Transverse colon (tissue), 4 donors: ENCODE results near the gene LMX1B. TPM values are rescaled to one million over a fixed set of nuclear protein-coding genes. Genes with fewer than 3 reads are reported as not detected.

Experiments
- DNase-seq: peaks from one replicate; pipeline ENCODE4 v3.0.0-alpha.2; 2019
- H3K27ac ChIP-seq, 4 donors: fragments of 200-600 bp; sonication (generic); 2 replicates each; pipeline ENCODE4 v1.5.1; 2016 to 2018; ENCODE audit warnings: inconsistent platforms in 4 of 4
- H3K27me3 ChIP-seq: fragments of 200-600 bp; sonication (generic); 2 replicates; pipeline ENCODE4 v1.5.1; 2017; ENCODE audit warnings: inconsistent platforms
- H3K36me3 ChIP-seq, 4 donors: fragments of 200-600 bp; sonication (generic); 2 replicates each; pipeline ENCODE4 v1.5.1; 2017 to 2019; ENCODE audit warnings: inconsistent platforms in 4 of 4
- H3K4me1 ChIP-seq, 4 donors: fragments of 200-600 bp; sonication (generic); 2 replicates each; pipeline ENCODE4 v1.5.1; 2017 to 2020; ENCODE audit warnings: inconsistent platforms in 4 of 4
- H3K4me3 ChIP-seq, 4 donors: fragments of 200-600 bp; sonication (generic); 1 replicate in 1 of 4; 2 replicates in 3 of 4; pipeline versions ENCODE4 v1.5.1 to v1.6.1; 2017 to 2019; ENCODE audit warnings: inconsistent platforms in 4 of 4
- H3K9me3 ChIP-seq, 2 donors: fragments of 200-600 bp; sonication (generic); 2 replicates each; pipeline ENCODE4 v1.5.1; 2017 to 2019; ENCODE audit warnings: inconsistent platforms in 2 of 2
- EP300 ChIP-seq: sonication (generic); formaldehyde crosslinking; IDR thresholded peaks from one replicate; pipeline ENCODE4 v1.6.1; 2017; ENCODE audit warnings: antibody characterized with exemption, low read depth
- POLR2A ChIP-seq: fragments of 450-650 bp; IDR thresholded peaks from one replicate; pipeline ENCODE4 v1.6.1; 2016; ENCODE audit warnings: antibody characterized with exemption, mild to moderate bottlenecking, moderate library complexity
- POLR2AphosphoS5 ChIP-seq, 3 donors: sonication (generic); formaldehyde crosslinking; IDR thresholded peaks; one replicate each; pipeline ENCODE4 v1.6.1; 2016; ENCODE audit warnings: antibody characterized with exemption in 3 of 3
- WGBS, 2 donors: methylation state at CpG; one replicate each; pipeline ENCODE4 v1.1.5; 2018; ENCODE audit warnings: low coverage in 1 of 2; 5-methylcytosine and 5-hydroxymethylcytosine counted together
- in situ Hi-C, 4 donors: fragments of 200-750 bp; cut with MboI; loops; one replicate each; pipeline versions ENCODE4 v1.15.0 to v1.15.1; 2017; ENCODE audit warnings: low sequenced_read_pairs in 3 of 4, low pct_ligation_motif_present in 1 of 4, low pct_unique_long_range_greater_than_20kb in 1 of 4
- intact Hi-C: fragments of 100-400 bp; cut with DNase I; formaldehyde crosslinking; loops from one replicate; pipeline ENCODE4 v1.15.1; 2023; ENCODE audit warnings: low total_unique reads
- total RNA-seq, 4 donors: library from RNA; depleted of rRNA; stranded (reverse); fragments of >200 nt; gene quantifications; one replicate each; pipeline ENCODE4 v1.1.0, GENCODE V29; 2016
- TF ChIP-seq, protein P1 (sequence below), 5 experiments: fragments of 200-600 bp in 3 of 5; fragments of 450-650 bp in 2 of 5; sonication (generic) in 3 of 5; IDR thresholded peaks; 1 replicate in 2 of 5; 2 replicates in 3 of 5; pipeline ENCODE4 v1.5.1; 2016 to 2017; ENCODE audit warnings: antibody characterized with exemption in 5 of 5, inconsistent platforms in 3 of 5, mild to moderate bottlenecking in 2 of 5, moderate library complexity in 1 of 5

LMX1B gene
- total RNA-seq, 4 donors from 2014 or later, result 0.64 TPM; not detected in 3

DNA sequence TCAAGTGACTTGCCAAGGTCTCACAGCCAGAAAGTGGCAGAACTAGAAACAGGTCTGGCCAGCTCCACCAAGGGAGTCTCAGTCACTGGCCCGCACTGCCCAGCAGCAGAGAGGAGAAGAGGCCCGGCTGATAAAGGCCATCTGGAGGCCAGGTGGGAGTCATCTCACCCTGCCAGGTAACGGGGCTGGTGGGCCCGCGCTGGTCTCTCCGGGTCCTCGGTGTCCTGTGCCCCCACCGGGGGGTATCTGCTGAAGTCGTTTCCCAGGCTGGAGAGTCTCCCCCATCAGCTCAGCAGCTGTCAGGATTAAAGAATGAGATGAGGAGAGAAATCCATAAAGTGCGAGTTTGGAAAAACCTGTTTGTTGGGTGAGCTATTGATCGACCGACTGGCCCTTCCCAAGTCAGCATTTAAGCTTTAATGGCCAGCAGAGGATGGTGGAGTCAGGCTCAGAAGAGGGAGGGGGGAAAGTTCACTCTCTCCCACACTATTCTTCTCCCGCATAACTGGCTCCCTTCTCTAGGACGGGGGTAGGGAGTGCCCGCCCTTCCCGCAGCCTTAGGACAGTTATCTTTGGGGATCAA lies 30.3 kb downstream of the LMX1B start:
- TF ChIP-seq POLR2AphosphoS5 (IDR thresholded peaks at IDR 0.05), result no peak
- no peak for TF ChIP-seq EP300
- TF ChIP-seq POLR2A, result no peak
- TF ChIP-seq, protein P1, sequence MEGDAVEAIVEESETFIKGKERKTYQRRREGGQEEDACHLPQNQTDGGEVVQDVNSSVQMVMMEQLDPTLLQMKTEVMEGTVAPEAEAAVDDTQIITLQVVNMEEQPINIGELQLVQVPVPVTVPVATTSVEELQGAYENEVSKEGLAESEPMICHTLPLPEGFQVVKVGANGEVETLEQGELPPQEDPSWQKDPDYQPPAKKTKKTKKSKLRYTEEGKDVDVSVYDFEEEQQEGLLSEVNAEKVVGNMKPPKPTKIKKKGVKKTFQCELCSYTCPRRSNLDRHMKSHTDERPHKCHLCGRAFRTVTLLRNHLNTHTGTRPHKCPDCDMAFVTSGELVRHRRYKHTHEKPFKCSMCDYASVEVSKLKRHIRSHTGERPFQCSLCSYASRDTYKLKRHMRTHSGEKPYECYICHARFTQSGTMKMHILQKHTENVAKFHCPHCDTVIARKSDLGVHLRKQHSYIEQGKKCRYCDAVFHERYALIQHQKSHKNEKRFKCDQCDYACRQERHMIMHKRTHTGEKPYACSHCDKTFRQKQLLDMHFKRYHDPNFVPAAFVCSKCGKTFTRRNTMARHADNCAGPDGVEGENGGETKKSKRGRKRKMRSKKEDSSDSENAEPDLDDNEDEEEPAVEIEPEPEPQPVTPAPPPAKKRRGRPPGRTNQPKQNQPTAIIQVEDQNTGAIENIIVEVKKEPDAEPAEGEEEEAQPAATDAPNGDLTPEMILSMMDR (IDR thresholded peaks at IDR 0.05), result no peak
- Histone ChIP-seq H3K4me1 (no peaks in the 10 kb centered on the region), H3K4me3 (no peak overlapping the region), H3K36me3 (no peaks in the 10 kb centered on the region), H3K27ac (no peak overlapping the region), H3K9me3 (no peaks in the 10 kb centered on the region), H3K27me3 (peaks cover 98% of the 10 kb centered on the region)
- 19% methylated on average over 15 of the region's 16 CpGs; no CpG with 5 or more reads in 1 of the 2 donors for WGBS, 2 donors
- no peak for DNase-seq
- in situ Hi-C loops (no loop called here), intact Hi-C loops (no loop called here)

- peaks cover 0 to 5% (median 2%) of the 10 kb centered on the region in 4 donors for H3K4me1 ChIP-seq
- peaks cover 98% of the 10 kb centered on the region for H3K27me3 ChIP-seq
- H3K36me3 ChIP-seq, result no peaks in the 10 kb centered on the region
- in situ Hi-C loops, result no loop called here
- no peak overlapping the region for H3K27ac ChIP-seq
- H3K4me3 ChIP-seq, result no peak overlapping the region
- WGBS, 2 donors, result 69 to 88% methylated on average over 3 to 4 of the region's 4 CpGs
- no peak for DNase-seq
- intact Hi-C loops, result no loop called here
- no peaks in the 10 kb centered on the region for H3K9me3 ChIP-seq
- no peak for TF ChIP-seq POLR2A
- no peak for TF ChIP-seq EP300
- no peak for TF ChIP-seq POLR2AphosphoS5 (IDR thresholded peaks at IDR 0.05)
- TF ChIP-seq, protein P1 (IDR thresholded peaks at IDR 0.05), result no peak
These were observed 32.4 kb downstream of the LMX1B start for GRCh38 chr9:126646162-126646561.

DNA sequence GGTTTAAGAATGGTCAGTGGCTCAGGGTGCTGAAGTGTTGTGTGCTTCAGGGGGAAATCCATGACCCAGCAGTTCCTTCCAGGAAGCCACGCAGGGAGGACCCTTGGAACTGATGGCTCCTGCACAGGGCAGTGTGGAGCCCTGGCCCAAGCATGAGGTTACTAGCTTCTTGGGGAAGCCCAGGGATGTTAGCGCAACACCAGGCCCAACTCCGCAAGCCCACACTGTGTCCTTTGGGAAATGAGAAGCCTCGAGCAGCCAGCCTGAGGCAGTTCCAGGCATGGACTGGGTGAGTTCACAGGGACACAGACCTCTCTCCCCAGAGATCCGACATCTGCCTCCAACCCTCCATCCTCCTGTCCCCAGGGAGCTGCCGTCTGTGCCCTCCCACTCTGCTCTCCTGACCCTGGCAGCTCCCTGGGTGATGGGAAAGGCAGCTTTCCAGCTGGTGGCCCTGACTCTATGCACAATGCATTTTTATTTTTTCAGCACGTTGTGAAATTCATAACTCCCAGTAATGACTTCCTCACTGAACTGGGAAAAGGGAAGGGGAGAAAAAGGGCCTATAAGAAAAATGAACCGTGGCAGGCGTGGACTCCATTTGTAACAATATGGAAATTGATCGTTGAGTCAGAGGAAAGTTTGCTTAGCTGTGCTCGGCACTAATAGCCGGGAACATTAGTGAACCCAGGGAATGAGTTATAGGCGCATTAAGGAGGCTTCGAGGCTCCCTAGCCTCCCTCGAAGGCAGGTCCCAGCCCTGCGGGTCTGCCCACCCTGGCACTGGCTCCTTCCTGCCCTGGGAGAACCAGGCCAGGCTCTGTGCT lies 34.1 kb downstream of the LMX1B start:
- intact Hi-C loops (no loop called here), in situ Hi-C loops (no loop called here)
- no peak for TF ChIP-seq POLR2A
- TF ChIP-seq POLR2AphosphoS5 (IDR thresholded peaks at IDR 0.05), result no peak
- TF ChIP-seq EP300, result no peak
- TF ChIP-seq, protein P1 (IDR thresholded peaks at IDR 0.05), result no peak
- Histone ChIP-seq H3K27me3 (peaks cover 98% of the 10 kb centered on the region), H3K4me3 (no peak overlapping the region), H3K9me3 (no peaks in the 10 kb centered on the region), H3K4me1 (peaks cover 0 to 15% (median 14%) of the 10 kb centered on the region in 4 donors), H3K27ac (no peak overlapping the region), H3K36me3 (no peaks in the 10 kb centered on the region)
- WGBS, 2 donors, result 72 to 73% methylated on average over 11 to 16 of the region's 16 CpGs
- DNase-seq, result no peak

DNA sequence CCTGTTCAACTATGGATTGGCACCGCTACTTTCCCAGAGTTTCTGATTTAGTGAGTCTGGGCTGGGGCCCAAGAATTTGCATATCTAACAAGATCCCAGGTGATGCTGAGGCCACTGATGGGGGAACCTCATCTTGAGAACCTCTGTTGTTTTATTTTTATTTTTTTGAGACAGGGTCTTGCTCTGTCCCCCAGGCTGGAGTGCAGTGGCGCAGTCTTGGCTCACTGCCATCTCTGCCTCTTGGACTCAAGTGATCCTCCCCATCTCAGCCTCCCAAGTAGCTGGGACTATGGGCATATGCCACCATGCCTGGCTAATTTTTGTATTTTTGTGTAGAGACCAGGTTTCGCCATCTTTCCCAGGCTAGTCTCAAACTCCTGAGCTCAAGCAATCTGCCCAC lies 35.7 kb downstream of the LMX1B start:
- Histone ChIP-seq H3K9me3 (no peaks in the 10 kb centered on the region), H3K36me3 (no peaks in the 10 kb centered on the region), H3K27ac (no peak overlapping the region), H3K4me3 (no peak overlapping the region), H3K4me1 (peaks cover 0 to 15% (median 14%) of the 10 kb centered on the region in 4 donors), H3K27me3 (peaks cover 98% of the 10 kb centered on the region)
- in situ Hi-C loops (no loop called here), intact Hi-C loops (no loop called here)
- no peak for DNase-seq
- TF ChIP-seq, protein P1 (IDR thresholded peaks at IDR 0.05), result no peak
- TF ChIP-seq POLR2A, result no peak
- TF ChIP-seq POLR2AphosphoS5 (IDR thresholded peaks at IDR 0.05), result no peak
- no peak for TF ChIP-seq EP300
- 53 to 71% methylated on average over 2 to 3 of the region's 3 CpGs for WGBS, 2 donors
